Endothelial cell of umbilical vein (primary cell): Measurements from ENCODE around the gene PRKCZ. TPM values are rescaled to one million over a fixed set of nuclear protein-coding genes. Genes with fewer than 3 reads are reported as not detected.

Experiments
- BruUV-seq: library from RNA; stranded (reverse); fragments of 400-500 nt; replicated peaks from 2 replicates; lab custom pipeline; 2021; lab: Mats Ljungman, UMichigan
- CTCF ChIA-PET: fragments of 300-600, 350-600 bp; sonication (Branson Sonifier 250); formaldehyde crosslinking; loops from one replicate; lab custom pipeline; 2021; ENCODE audit warnings: antibody characterized with exemption, inconsistent platforms; lab: Charles Lee
- POLR2A ChIA-PET: fragments of 300-600, 350-600 bp; sonication (Branson Sonifier 250); formaldehyde crosslinking; loops from one replicate; lab custom pipeline; 2021; ENCODE audit warnings: antibody characterized with exemption, inconsistent platforms; lab: Charles Lee
- DNase-seq: peaks from one replicate; pipeline ENCODE4 v3.0.0-alpha.2; 2011; ENCODE audit warnings: low read depth, low spot score
- FAIRE-seq: peaks from 2 replicates; lab custom pipeline; 2011; peaks lifted over from hg19 to GRCh38; lab: Jason Lieb, UNC
- H2AFZ ChIP-seq: 2 replicates; pipeline ENCODE4 v1.6.0; 2012; ENCODE audit warnings: low read depth, low read length, control low read depth, inconsistent platforms
- H3K27ac ChIP-seq: 2 replicates; pipeline ENCODE4 v1.5.1; 2011; ENCODE audit warnings: low read depth, mild to moderate bottlenecking, control low read depth, low read length, moderate library complexity; ENCODE audit not compliant: insufficient read depth
- H3K27me3 ChIP-seq, 2 experiments: 2 replicates each; pipeline versions ENCODE4 v1.6.0 to v1.6.1; 2011; ENCODE audit warnings: low read length in 2 of 2, mixed read lengths in 1 of 2; ENCODE audit not compliant: control insufficient read depth in 2 of 2, insufficient read depth in 2 of 2
- H3K36me3 ChIP-seq, 2 experiments: 2 replicates in 1 of 2; 3 replicates in 1 of 2; pipeline ENCODE4 v1.5.1; 2011; ENCODE audit warnings: low read length in 2 of 2, mild to moderate bottlenecking in 1 of 2, moderate library complexity in 1 of 2; ENCODE audit not compliant: control insufficient read depth in 2 of 2, insufficient read depth in 2 of 2; ENCODE audit errors: extremely low read depth in 1 of 2
- H3K4me1 ChIP-seq: 3 replicates; pipeline ENCODE4 v1.5.1; 2011; ENCODE audit warnings: mild to moderate bottlenecking, low read length; ENCODE audit not compliant: control insufficient read depth, insufficient read depth; ENCODE audit errors: extremely low read depth
- H3K4me2 ChIP-seq: 2 replicates; pipeline ENCODE4 v1.6.1; 2011; ENCODE audit warnings: low read length, control low read depth, mixed read lengths; ENCODE audit not compliant: insufficient read depth
- H3K4me3 ChIP-seq, 3 experiments: fragments of 200-600 bp in 1 of 3; sonication (generic), shearing (Covaris generic) in 1 of 3; replicated peaks in 1 of 3; 2 replicates each; pipeline ENCODE4 v1.5.1; 2011 to 2016; ENCODE audit warnings: control low read depth in 3 of 3, low read length in 3 of 3, mild to moderate bottlenecking in 2 of 3, inconsistent platforms in 1 of 3, low read depth in 1 of 3, moderate library complexity in 1 of 3; ENCODE audit not compliant: insufficient read depth in 1 of 3
- H3K79me2 ChIP-seq: 2 replicates; pipeline ENCODE4 v1.6.0; 2012; ENCODE audit warnings: low read length, inconsistent platforms; ENCODE audit not compliant: control insufficient read depth, insufficient read depth
- H3K9ac ChIP-seq: replicated peaks from 2 replicates; pipeline ENCODE3; 2011; ENCODE audit warnings: low read length, control low read depth; ENCODE audit not compliant: insufficient read depth; ENCODE audit errors: extremely low read depth
- H3K9me1 ChIP-seq: replicated peaks from 3 replicates; pipeline ENCODE4 v1.6.0; 2011; ENCODE audit warnings: mild to moderate bottlenecking, low read length; ENCODE audit not compliant: control insufficient read depth, insufficient read depth; ENCODE audit errors: extremely low read depth
- H3K9me3 ChIP-seq: replicated peaks from 2 replicates; pipeline ENCODE4 v1.5.1; 2012; ENCODE audit warnings: low read length, inconsistent platforms; ENCODE audit not compliant: control insufficient read depth, insufficient read depth
- H4K20me1 ChIP-seq: replicated peaks from 2 replicates; pipeline ENCODE3; 2011; ENCODE audit warnings: mild to moderate bottlenecking, low read length; ENCODE audit not compliant: control insufficient read depth, insufficient read depth; ENCODE audit errors: extremely low read depth
- CTCF ChIP-seq, 2 donors: IDR thresholded peaks; 1 replicate in 1 of 2; 2 replicates in 1 of 2; pipeline ENCODE4 v1.5.1; 2011; ENCODE audit warnings: low read length in 2 of 2, mild to moderate bottlenecking in 2 of 2, moderate library complexity in 2 of 2, control low read depth in 1 of 2, inconsistent platforms in 1 of 2, low read depth in 1 of 2; ENCODE audit not compliant: insufficient read depth in 1 of 2; ENCODE audit errors: extremely low read depth in 1 of 2
- EZH2 ChIP-seq: IDR thresholded peaks from 2 replicates; pipeline ENCODE4 v1.6.1; 2012; ENCODE audit warnings: borderline replicate concordance, low read depth, mild to moderate bottlenecking, moderate library complexity, low read length, inconsistent platforms; ENCODE audit not compliant: severe bottlenecking
- FOS ChIP-seq: IDR thresholded peaks from 2 replicates; pipeline ENCODE4 v1.6.1; 2011; ENCODE audit warnings: mild to moderate bottlenecking, low read length, moderate library complexity, borderline replicate concordance; ENCODE audit not compliant: insufficient read depth
- GATA2 ChIP-seq: IDR thresholded peaks from 2 replicates; pipeline ENCODE4 v1.7.0; 2011; ENCODE audit warnings: low read depth, mild to moderate bottlenecking, moderate library complexity, mixed read lengths, low read length; ENCODE audit not compliant: insufficient read length, insufficient read depth
- JUN ChIP-seq: IDR thresholded peaks from 2 replicates; pipeline ENCODE4 v1.6.1; 2011; ENCODE audit warnings: borderline replicate concordance, low read depth; ENCODE audit not compliant: insufficient read length, insufficient read depth
- MYC ChIP-seq: IDR thresholded peaks from one replicate; pipeline ENCODE4 v1.6.1; 2011; ENCODE audit warnings: mild to moderate bottlenecking, low read depth, low read length
- POLR2A ChIP-seq: IDR thresholded peaks from 2 replicates; pipeline ENCODE4 v1.6.1; 2012; ENCODE audit warnings: low read depth, mild to moderate bottlenecking, control low read depth, low read length
- POLR2AphosphoS5 ChIP-seq: IDR thresholded peaks from 2 replicates; pipeline ENCODE4 v1.6.1; 2012; ENCODE audit warnings: low read depth, mild to moderate bottlenecking, control low read depth, low read length, moderate library complexity; ENCODE audit not compliant: insufficient read depth
- dilution Hi-C: fragments of 300-500 bp; cut with MboI; formaldehyde crosslinking; loops from one replicate; pipeline ENCODE4 v1.15.0; 2019; ENCODE audit warnings: low sequenced_read_pairs; ENCODE audit not compliant: extremely low pct_ligation_motif_present
- intact Hi-C: fragments of 100-400 bp; cut with micrococcal nuclease; formaldehyde crosslinking; loops from one replicate; pipeline ENCODE4 v1.10.0; 2022
- polyA plus RNA-seq, 4 experiments: library from polyadenylated mRNA; depleted of rRNA in 3 of 4; stranded (reverse) in 3 of 4; unstranded in 1 of 4; fragments of >200 nt; gene quantifications; 2 replicates each; pipeline versions ENCODE4 v1.2.1 to v1.2.3, GENCODE V29; 2011 to 2012; ENCODE audit warnings: missing spikeins in 1 of 4
- total RNA-seq: library from RNA; stranded (reverse); gene quantifications from 2 replicates; pipeline ENCODE4 v1.2.3, GENCODE V29; 2021
- TF ChIP-seq, protein P1 (sequence below): IDR thresholded peaks from 2 replicates; pipeline ENCODE4 v1.6.1; 2011; ENCODE audit not compliant: insufficient read depth, insufficient read length

PRKCZ gene
- total and polyA plus RNA-seq, 2 donors (not counting 3 experiments of a cell fraction or from before 2014, with no cell fraction given), result 0.22 to 1.7 TPM

- Histone ChIP-seq H3K9me3 (no peaks in the 10 kb centered on the region), H3K4me2 (no peak overlapping the region), H2AFZ (no peak overlapping the region), H3K9me1 (no peaks in the 10 kb centered on the region), H3K79me2 (no peaks in the 10 kb centered on the region), H3K27ac (no peak overlapping the region), H3K36me3 (no peaks in the 10 kb centered on the region), H3K4me1 (no peaks in the 10 kb centered on the region), H3K27me3 (no peaks in the 10 kb centered on the region), H4K20me1 (no peaks in the 10 kb centered on the region), H3K9ac (no peak overlapping the region), H3K4me3 (no peak overlapping the region)
- DNase-seq, result no peak
- FAIRE-seq, result no peak
- TF ChIP-seq JUN (no peak), MYC (no peak)
- TF ChIP-seq, protein P1, sequence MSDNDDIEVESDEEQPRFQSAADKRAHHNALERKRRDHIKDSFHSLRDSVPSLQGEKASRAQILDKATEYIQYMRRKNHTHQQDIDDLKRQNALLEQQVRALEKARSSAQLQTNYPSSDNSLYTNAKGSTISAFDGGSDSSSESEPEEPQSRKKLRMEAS, result no peak
- BruUV-seq, result no TSS peak
- dilution Hi-C loops, result no loop called here
- intact Hi-C loops, result no loop called here
- ChIA-PET POLR2A (no interaction called here), CTCF (no interaction called here)
Observed at GRCh38 chr1:2097386-2098300, 47.4 kb downstream of the PRKCZ start.

DNA sequence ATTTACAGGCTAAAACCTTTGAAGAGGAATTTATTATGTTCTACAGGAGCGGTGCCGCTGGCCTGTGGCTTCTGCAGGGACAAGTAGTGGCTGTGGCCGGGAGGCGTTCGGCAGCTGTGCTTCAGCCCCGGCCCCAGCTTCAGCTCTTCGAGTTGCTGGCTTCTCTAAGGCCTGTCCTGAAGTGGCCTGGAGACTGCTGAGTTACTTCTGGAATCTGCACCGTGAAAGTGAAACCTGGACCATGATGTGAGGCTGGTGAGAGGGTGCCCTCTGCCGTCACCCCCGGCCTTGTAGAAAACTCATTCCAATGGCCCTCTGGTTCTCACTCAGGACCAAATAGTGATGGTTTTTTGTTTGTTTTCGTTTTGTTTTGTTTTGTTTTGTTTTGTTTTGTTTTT lies 48.1 kb downstream of the PRKCZ start:
- no peak for DNase-seq
- no peak for TF ChIP-seq FOS
- TF ChIP-seq EZH2, result no peak
- no peak for TF ChIP-seq MYC
- no peak for TF ChIP-seq POLR2AphosphoS5
- TF ChIP-seq, protein P1, result no peak
- TF ChIP-seq POLR2A, result no peak
- no peak for TF ChIP-seq GATA2
- TF ChIP-seq CTCF (IDR thresholded peaks at IDR 0.05; ENCODE audit: extremely low read depth in 1 of 2, insufficient read depth in 1 of 2, low read depth in 1 of 2, low read length in 2 of 2), result no peak
- TF ChIP-seq JUN, result no peak
- Histone ChIP-seq H2AFZ (no peak overlapping the region), H3K27me3 (no peaks in the 10 kb centered on the region), H3K4me2 (no peak overlapping the region), H3K79me2 (no peaks in the 10 kb centered on the region), H3K4me1 (no peaks in the 10 kb centered on the region), H3K9ac (no peak overlapping the region), H3K9me1 (no peaks in the 10 kb centered on the region), H3K9me3 (no peaks in the 10 kb centered on the region), H3K36me3 (no peaks in the 10 kb centered on the region), H3K4me3 (no peak overlapping the region), H3K27ac (no peak overlapping the region), H4K20me1 (no peaks in the 10 kb centered on the region)
- POLR2A ChIA-PET, result no interaction called here
- intact Hi-C loops, result no loop called here
- dilution Hi-C loops, result no loop called here
- no TSS peak for BruUV-seq
- no peak for FAIRE-seq
- CTCF ChIA-PET, result no interaction called here
